Muscle layer of duodenum (tissue), 2 donors: Measurements from ENCODE around the gene VPS18.

Experiments used
- H3K27ac ChIP-seq: one replicate; pipeline ENCODE4 v1.7.0; 2013; ENCODE audit warnings: mild to moderate bottlenecking, low read length
- H3K27me3 ChIP-seq: one replicate; pipeline ENCODE4 v1.7.0; 2013; ENCODE audit warnings: low read depth, mild to moderate bottlenecking, control low read depth, low read length
- H3K36me3 ChIP-seq, 2 donors: one replicate each; pipeline ENCODE4 v1.7.0; 2013; ENCODE audit warnings: low read length in 2 of 2, control low read depth in 1 of 2, mild to moderate bottlenecking in 1 of 2; ENCODE audit not compliant: insufficient read depth in 2 of 2, control insufficient read depth in 1 of 2
- H3K4me1 ChIP-seq, 2 donors: one replicate each; pipeline ENCODE4 v1.7.0; 2013; ENCODE audit warnings: low read length in 2 of 2, mild to moderate bottlenecking in 2 of 2, control low read depth in 1 of 2, moderate library complexity in 1 of 2; ENCODE audit not compliant: insufficient read depth in 2 of 2, control insufficient read depth in 1 of 2
- H3K4me3 ChIP-seq, 2 donors: one replicate each; pipeline ENCODE4 v1.7.0; 2013; ENCODE audit warnings: low read length in 2 of 2, low read depth in 1 of 2, mild to moderate bottlenecking in 1 of 2
- H3K9me3 ChIP-seq, 2 donors: one replicate each; pipeline ENCODE4 v1.7.0; 2013; ENCODE audit warnings: low read length in 2 of 2, control low read depth in 1 of 2, mild to moderate bottlenecking in 1 of 2; ENCODE audit not compliant: control insufficient read depth in 1 of 2
- donor health status: healthy.

The VPS18 gene

DNA sequence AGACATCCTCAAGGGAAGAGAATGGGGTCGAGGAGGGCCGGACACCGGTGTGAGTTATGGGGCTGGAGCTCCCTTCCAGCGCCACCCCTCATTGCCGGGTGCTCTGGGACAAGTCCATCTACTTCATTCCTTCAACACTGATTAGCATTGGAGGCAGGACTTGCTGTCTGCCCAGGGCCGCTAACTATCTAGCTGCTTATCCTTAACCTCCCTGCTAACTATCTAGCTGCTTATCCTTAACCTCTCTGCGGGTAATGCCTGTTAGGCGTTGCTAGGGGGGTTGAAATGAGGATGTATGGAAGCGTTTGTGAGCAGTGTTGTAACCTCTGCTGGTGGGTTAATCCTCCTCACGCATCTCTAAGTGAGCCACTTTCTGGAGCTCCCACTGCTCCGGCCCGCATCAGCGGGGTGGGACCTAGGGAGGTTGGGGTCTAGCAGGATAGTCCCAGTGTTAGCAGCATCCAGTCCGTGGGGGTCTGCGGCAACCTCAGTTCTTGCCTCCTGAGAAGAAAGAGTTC is 48.1 kb downstream of the VPS18 start:
- Histone ChIP-seq H3K27me3 (no peaks in the 10 kb centered on the region), H3K27ac (peak overlapping the region; percentile 45), H3K36me3 (no peaks in the 10 kb centered on the region), H3K4me3 (peak overlapping the region; percentile 61), H3K4me1 (peaks cover 8 to 16% of the 10 kb centered on the region in 2 donors), H3K9me3 (no peaks in the 10 kb centered on the region)

DNA sequence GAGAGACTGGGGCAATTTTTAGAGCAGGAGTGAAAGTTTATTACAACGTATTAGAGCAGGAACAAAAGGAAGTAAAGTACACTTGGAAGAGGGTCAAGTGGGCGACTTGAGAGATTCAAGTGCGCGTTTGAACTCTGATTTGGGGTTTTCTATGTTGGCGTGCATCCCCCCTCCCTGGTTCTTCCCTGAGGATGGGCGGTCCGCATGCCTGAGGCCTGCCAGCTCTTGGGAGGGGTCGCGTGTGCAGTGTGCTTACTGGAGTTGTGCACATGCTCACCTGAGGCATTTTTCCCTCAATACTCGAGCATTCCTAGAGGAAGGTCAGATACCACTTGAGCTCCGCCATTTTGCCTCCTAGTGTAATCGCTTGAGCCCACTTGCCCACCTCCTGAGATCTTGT is 48.6 kb downstream of the VPS18 start:
- H3K4me1 ChIP-seq = peaks cover 8 to 16% of the 10 kb centered on the region in 2 donors
- H3K36me3 ChIP-seq = no peaks in the 10 kb centered on the region
- H3K27me3 ChIP-seq = no peaks in the 10 kb centered on the region
- no peak overlapping the region for H3K27ac ChIP-seq
- H3K4me3 ChIP-seq = peak overlapping the region in 1 of 2 donors; percentile 61
- no peaks in the 10 kb centered on the region for H3K9me3 ChIP-seq

DNA sequence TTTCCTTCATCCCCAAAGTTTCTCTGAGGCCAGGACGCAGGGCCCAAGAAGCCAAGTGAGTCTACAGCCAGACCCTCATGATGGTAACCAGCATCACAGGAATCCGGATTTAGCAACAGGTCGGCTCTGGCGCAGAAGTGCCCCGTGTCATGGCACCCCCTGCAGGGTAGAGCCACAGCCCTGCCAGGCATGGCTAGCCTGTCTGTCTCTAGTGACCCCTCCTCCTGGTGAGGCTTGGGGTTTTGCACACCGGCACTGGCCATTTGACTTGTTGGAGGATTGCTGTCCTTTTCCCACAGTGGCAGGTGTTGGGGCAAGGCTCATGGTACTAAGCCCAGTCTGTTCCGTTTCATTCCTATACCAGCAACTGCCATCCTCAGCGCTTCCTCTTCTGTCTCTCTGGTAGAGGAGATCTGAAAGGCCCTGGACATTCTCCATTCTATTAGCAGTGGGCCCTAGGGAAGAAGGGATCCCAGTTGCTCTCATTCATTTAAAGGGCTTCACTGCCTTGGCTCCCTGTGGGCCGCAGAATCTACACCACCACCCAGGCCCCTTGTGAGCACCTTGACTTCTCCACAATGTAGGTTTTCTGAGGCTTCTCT is 49.6 kb downstream of the VPS18 start:
- Histone ChIP-seq H3K9me3 (no peaks in the 10 kb centered on the region), H3K27me3 (no peaks in the 10 kb centered on the region), H3K4me3 (no peak overlapping the region), H3K27ac (no peak overlapping the region), H3K4me1 (peaks cover 8 to 16% of the 10 kb centered on the region in 2 donors), H3K36me3 (no peaks in the 10 kb centered on the region)

- H3K36me3 ChIP-seq = no peaks in the 10 kb centered on the region
- no peaks in the 10 kb centered on the region for H3K9me3 ChIP-seq
- no peak overlapping the region for H3K27ac ChIP-seq
- no peak overlapping the region for H3K4me3 ChIP-seq
- no peaks in the 10 kb centered on the region for H3K27me3 ChIP-seq
- H3K4me1 ChIP-seq = peaks cover 8 to 16% of the 10 kb centered on the region in 2 donors
Observed at GRCh38 chr15:40944510-40945296, 50.5 kb downstream of the VPS18 start.

- H3K27me3 ChIP-seq = no peaks in the 10 kb centered on the region
- H3K36me3 ChIP-seq = no peaks in the 10 kb centered on the region
- peaks cover 2 to 10% of the 10 kb centered on the region in 2 donors for H3K4me1 ChIP-seq
- H3K9me3 ChIP-seq = no peaks in the 10 kb centered on the region
- H3K4me3 ChIP-seq = no peak overlapping the region
- H3K27ac ChIP-seq = no peak overlapping the region
Observed at GRCh38 chr15:40948706-40949473, 54.6 kb downstream of the VPS18 start.

DNA sequence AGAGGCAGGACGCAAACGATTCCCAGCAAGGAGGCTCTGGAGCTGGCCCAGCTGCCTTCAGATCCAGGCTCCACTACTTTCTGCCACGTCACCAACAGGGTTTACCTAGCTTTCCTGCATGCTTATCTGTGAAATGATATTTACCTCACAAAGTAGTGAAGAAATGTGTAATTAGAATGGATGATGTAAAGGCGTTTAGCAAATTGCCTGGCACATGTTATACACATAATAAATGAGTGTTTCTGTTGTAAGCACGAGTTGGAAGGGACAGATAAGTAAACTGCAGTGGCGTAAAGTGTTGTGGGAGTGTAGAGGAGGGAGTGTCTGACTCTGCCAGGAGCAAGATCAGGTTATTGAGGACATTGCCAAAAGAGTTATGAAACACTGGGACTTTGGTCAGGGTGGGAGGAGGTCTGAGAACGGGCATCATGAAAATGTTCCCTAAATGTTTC is 55.5 kb downstream of the VPS18 start:
- H3K27ac ChIP-seq = no peak overlapping the region
- H3K4me3 ChIP-seq = no peak overlapping the region
- peaks cover 4 to 12% of the 10 kb centered on the region in 2 donors for H3K4me1 ChIP-seq
- no peaks in the 10 kb centered on the region for H3K27me3 ChIP-seq
- H3K36me3 ChIP-seq = no peaks in the 10 kb centered on the region
- H3K9me3 ChIP-seq = no peaks in the 10 kb centered on the region

DNA sequence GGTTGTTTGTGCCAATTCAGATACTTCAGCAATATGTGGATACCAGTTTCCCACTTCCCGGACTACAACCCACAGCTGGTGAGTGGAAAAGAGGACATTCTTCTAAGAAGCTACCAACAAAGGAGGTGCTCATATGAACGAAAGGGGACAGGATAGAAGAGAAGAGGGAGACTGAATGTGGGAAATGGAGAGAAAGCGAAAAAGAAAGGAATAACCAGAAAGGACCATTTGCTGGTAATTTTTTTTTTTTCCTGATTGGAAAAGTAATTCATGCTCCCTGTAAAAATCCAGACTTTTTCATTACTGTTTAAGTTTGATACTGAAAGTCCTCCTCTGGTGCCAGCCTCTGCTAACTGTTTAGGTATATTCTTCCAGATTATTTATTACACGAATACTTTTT is 57.5 kb downstream of the VPS18 start:
- Histone ChIP-seq H3K27ac (no peak overlapping the region), H3K36me3 (no peaks in the 10 kb centered on the region), H3K27me3 (no peaks in the 10 kb centered on the region), H3K9me3 (no peaks in the 10 kb centered on the region), H3K4me1 (peaks cover 4 to 23% of the 10 kb centered on the region in 2 donors), H3K4me3 (no peak overlapping the region)

- H3K4me1 ChIP-seq = peaks cover 4 to 23% of the 10 kb centered on the region in 2 donors
- H3K27ac ChIP-seq = peak overlapping the region; percentile 56
- peak overlapping the region; percentile 69 to 80 for H3K4me3 ChIP-seq
- no peaks in the 10 kb centered on the region for H3K36me3 ChIP-seq
- no peaks in the 10 kb centered on the region for H3K27me3 ChIP-seq
- no peaks in the 10 kb centered on the region for H3K9me3 ChIP-seq
Observed at GRCh38 chr15:40952301-40952900, 58.2 kb downstream of the VPS18 start.

- no peaks in the 10 kb centered on the region for H3K36me3 ChIP-seq
- peak within 1 kb of the TSS; percentile 69 to 80 for H3K4me3 ChIP-seq
- H3K27ac ChIP-seq = peak within 1 kb of the TSS; percentile 56
- no peaks in the 10 kb centered on the region for H3K9me3 ChIP-seq
- no peaks in the 10 kb centered on the region for H3K27me3 ChIP-seq
- H3K4me1 ChIP-seq = peaks cover 4 to 23% of the 10 kb centered on the region in 2 donors
Observed at GRCh38 chr15:40952901-40953712, 58.9 kb downstream of the VPS18 start, which contains the start of gene CHAC1. TSS of gene CHAC1 (plus strand) at chr15:40953471. CDS start at chr15:40953584, 113 bp downstream.
